T47D (cell line): Measurements from ENCODE around the gene NPIPA5.
"Not testable (repeated sequence)": the region's sequence is repeated elsewhere in the genome, so short reads cannot be mapped to it uniquely, and the experiment has no call there.

Experiments
- DNase-seq, 2 experiments: peaks; one replicate each; pipeline versions ENCODE4 v3.0.0 to v3.0.0-alpha.2; 2011 to 2012; ENCODE audit warnings: low read depth in 1 of 2, low spot score in 1 of 2
- in situ Hi-C: cut with HindIII; loops from 2 replicates; pipeline ENCODE4 v1.10.0; 2016; ENCODE audit warnings: low sequenced_read_pairs, low pct_unique_long_range_greater_than_20kb

Gene NPIPA5

DNA sequence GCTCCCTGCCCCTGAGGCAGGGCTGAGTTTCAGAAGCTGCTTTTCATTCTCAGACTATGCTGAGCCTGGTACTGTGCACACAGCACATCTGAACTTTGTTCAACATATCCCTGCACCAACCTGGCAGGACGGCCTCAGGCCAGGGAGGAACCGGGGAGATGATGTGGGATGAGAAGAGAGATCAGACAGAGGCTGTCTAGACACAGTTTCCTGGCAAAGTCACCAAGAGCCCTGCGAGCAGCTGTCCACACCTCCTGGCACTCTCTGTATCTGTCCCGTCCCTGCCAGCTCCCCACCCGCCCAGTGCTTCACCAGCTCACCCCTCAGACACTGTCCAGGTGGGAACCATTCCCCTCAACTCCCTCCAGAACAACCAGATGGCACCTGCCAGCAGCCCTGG lies 39.1 kb downstream of the NPIPA5 start:
- in situ Hi-C loops, DNase-seq: not testable (repeated sequence)

- DNase-seq, in situ Hi-C loops: not testable (repeated sequence)
Observed at GRCh38 chr16:15337974-15338605, 40.0 kb downstream of the NPIPA5 start.

GRCh38 chr16:15335609-15336008 lies 42.5 kb downstream of the NPIPA5 start:
- in situ Hi-C loops, DNase-seq: not testable (repeated sequence)

DNA sequence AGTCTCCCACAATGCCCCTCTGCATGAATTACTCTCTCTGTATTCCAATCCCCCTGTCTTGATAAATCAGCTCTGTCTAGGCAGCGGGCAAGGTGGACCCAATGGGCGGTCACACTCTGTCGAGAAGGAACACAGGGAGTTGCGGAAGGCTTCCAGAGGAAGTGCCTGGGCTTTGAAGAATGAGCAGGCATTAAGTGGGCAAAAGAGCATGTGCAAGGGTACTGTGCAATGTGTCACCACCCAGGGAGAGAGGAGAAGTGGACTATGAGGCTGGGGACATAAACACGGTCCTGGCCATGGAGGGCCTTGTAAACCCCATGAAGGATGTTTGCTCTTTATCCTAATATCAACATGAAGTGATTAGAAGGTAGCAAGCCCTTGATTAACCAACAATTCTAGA lies 44.1 kb downstream of the NPIPA5 start:
- in situ Hi-C loops, DNase-seq: not testable (repeated sequence)

GRCh38 chr16:15330978-15331377 lies 47.1 kb downstream of the NPIPA5 start:
- in situ Hi-C loops, DNase-seq: not testable (repeated sequence)

DNA sequence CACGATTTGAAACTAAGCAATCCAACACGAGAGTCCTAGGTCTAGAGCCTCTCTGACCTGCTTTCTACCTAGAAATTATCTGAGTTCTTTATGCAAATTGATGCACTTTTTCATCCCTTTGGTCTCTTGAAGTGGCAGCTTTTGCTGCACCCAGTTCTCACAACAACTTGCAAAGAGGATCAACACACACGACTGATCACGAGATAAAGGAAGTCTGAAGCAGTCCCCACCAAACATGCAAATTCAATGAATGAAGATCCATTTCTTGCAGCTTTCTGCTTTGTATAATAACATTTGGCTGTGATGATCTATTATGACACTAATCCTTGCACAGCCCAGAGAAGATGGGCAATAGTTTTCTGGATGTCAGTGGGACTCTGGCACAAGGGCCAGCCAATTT lies 53.1 kb downstream of the NPIPA5 start:
- DNase-seq, in situ Hi-C loops: not testable (repeated sequence)

DNA sequence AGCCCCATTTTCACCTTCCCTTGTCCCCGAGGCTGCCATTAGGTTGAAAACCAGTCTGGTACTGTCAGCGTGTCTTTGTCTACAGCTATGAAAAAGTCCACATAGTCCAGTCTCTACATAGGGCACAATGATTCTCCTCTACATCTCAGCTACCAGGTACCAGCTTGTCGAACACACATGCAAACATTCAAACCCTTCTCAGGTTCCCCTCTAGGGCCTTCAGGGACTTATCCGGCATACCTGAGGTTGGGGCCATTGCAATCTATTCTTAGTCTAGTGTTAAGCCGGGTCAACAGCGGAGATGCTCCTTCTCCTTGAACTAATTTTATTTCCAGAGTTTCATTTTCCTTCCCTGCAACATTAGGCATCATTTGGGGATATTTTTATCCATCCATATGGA lies 54.7 kb downstream of the NPIPA5 start:
- in situ Hi-C loops, DNase-seq: not testable (repeated sequence)

DNA sequence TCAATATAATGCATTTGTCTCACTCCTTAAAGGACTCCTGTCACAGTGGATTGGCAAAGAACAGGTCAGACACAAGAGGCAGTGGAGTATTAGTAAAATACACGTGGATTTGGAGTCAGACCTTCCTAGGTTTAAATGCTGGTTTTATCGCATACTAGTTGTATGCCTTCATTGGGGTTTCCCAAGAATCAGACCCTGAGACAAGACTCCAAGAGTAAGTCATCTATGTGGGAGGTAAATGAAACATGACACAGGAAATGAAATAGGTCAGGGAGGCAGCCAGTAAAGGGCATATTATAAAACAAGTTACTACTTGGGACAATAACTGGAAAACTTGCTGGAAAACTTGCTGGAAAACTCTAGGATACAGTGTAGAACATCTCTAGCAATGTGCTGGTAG lies 56.9 kb downstream of the NPIPA5 start:
- in situ Hi-C loops, DNase-seq: not testable (repeated sequence)

DNA sequence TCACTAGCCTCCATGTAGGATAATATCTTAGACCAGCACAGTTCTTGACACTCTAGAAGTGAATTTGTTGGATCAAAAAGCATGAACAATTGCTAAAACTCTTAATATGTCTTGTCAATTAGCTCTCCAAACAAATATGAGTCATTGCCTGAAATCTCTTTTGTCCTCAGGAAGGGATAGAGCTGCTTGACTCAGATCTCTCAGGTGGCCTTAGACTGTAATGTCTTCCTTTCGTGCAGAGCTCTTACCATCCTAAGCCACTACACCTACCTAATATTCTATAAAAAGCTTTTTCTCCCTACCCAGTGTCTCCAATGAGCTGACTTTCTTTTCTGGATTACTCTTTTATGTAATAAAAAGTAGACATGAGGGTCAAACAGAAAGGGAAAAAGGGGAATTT lies 63.5 kb downstream of the NPIPA5 start:
- DNase-seq, in situ Hi-C loops: not testable (repeated sequence)
